Measurements from ENCODE around the gene ACTL7A.

Gene ACTL7A

DNA sequence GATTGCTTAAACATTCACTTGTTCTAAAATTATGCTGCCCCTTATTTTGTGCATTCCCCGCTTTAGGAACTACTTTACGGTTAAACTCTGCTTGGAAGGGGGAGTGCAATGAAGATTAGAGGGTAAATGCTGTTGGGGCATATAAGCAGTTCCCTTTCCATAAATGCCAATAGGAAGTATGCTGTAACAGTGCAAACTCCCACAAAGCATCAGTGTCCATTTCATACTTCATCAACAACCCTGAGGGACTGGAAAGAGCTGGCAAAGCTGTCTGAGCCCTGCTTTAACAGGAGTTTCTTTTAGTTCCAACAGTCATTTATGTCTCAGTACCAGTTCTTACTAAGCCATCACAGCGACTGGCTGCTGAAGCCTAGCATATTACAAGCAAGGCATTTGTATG is 1.8 kb downstream of the ACTL7A start:
- no peaks in the 10 kb centered on the region for H3K27me3 ChIP-seq (ENCODE audit: insufficient read depth, poor library complexity, severe bottlenecking)

GRCh38 chr9:108864446-108864845 is 2.4 kb downstream of the ACTL7A start:
- Histone ChIP-seq H3K27ac (ENCODE audit: poor library complexity, severe bottlenecking) (no peak overlapping the region), H3K9me3 (ENCODE audit: severe bottlenecking) (no peaks in the 10 kb centered on the region), H3K4me3 (ENCODE audit: severe bottlenecking) (no peak overlapping the region), H3K4me1 (ENCODE audit: insufficient read depth, poor library complexity, severe bottlenecking) (peaks cover 27% of the 10 kb centered on the region), H3K27me3 (ENCODE audit: insufficient read depth, poor library complexity, severe bottlenecking) (no peaks in the 10 kb centered on the region), H3K36me3 (ENCODE audit: low read depth) (peaks cover 17% of the 10 kb centered on the region)
- DNase-seq (ENCODE audit: low spot score) (no peak), ATAC-seq (ENCODE audit: low read depth) (no peak)
- TF ChIP-seq, protein P1, sequence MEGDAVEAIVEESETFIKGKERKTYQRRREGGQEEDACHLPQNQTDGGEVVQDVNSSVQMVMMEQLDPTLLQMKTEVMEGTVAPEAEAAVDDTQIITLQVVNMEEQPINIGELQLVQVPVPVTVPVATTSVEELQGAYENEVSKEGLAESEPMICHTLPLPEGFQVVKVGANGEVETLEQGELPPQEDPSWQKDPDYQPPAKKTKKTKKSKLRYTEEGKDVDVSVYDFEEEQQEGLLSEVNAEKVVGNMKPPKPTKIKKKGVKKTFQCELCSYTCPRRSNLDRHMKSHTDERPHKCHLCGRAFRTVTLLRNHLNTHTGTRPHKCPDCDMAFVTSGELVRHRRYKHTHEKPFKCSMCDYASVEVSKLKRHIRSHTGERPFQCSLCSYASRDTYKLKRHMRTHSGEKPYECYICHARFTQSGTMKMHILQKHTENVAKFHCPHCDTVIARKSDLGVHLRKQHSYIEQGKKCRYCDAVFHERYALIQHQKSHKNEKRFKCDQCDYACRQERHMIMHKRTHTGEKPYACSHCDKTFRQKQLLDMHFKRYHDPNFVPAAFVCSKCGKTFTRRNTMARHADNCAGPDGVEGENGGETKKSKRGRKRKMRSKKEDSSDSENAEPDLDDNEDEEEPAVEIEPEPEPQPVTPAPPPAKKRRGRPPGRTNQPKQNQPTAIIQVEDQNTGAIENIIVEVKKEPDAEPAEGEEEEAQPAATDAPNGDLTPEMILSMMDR (IDR thresholded peaks at IDR 0.05; ENCODE audit: poor library complexity, severe bottlenecking): no peak

More for the DNA sequence above, 1.8 kb downstream of the ACTL7A start:
- Histone ChIP-seq H3K4me1 (ENCODE audit: insufficient read depth, poor library complexity, severe bottlenecking) (peaks cover 26% of the 10 kb centered on the region), H3K36me3 (ENCODE audit: low read depth) (peaks cover 15% of the 10 kb centered on the region), H3K4me3 (ENCODE audit: severe bottlenecking) (no peak overlapping the region), H3K27ac (ENCODE audit: poor library complexity, severe bottlenecking) (no peak overlapping the region), H3K9me3 (ENCODE audit: severe bottlenecking) (no peaks in the 10 kb centered on the region)
- DNase-seq (ENCODE audit: low spot score): no peak
- no peak for ATAC-seq (ENCODE audit: low read depth)
- TF ChIP-seq, protein P1 (IDR thresholded peaks at IDR 0.05; ENCODE audit: poor library complexity, severe bottlenecking): no peak

DNA sequence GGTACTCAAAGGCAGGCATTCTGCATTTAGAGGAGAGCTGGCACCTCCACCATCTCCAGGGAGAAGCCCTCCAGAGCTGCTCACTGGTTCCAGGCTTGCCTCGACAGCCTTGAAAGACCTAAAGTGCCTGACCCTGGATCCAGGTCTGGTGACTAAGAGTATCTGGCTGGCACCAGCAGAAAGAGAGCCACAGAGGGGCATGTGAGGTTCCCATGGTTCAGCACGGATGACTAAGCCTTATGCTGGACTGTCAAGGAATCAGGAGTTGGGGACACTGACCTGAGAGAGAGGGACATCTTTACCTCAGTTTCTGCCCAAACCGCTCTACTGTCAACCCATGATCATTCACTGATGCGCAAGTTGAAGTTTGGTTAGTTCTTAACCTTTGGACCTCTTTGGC is 3.0 kb downstream of the ACTL7A start:
- Histone ChIP-seq H3K27ac (ENCODE audit: poor library complexity, severe bottlenecking) (no peak overlapping the region), H3K36me3 (ENCODE audit: low read depth) (peaks cover 18% of the 10 kb centered on the region), H3K9me3 (ENCODE audit: severe bottlenecking) (no peaks in the 10 kb centered on the region), H3K27me3 (ENCODE audit: insufficient read depth, poor library complexity, severe bottlenecking) (no peaks in the 10 kb centered on the region), H3K4me3 (ENCODE audit: severe bottlenecking) (no peak overlapping the region), H3K4me1 (ENCODE audit: insufficient read depth, poor library complexity, severe bottlenecking) (peaks cover 27% of the 10 kb centered on the region)
- TF ChIP-seq, protein P1 (IDR thresholded peaks at IDR 0.05; ENCODE audit: poor library complexity, severe bottlenecking): no peak
- ATAC-seq (ENCODE audit: low read depth) (no peak), DNase-seq (ENCODE audit: low spot score) (no peak)

DNA sequence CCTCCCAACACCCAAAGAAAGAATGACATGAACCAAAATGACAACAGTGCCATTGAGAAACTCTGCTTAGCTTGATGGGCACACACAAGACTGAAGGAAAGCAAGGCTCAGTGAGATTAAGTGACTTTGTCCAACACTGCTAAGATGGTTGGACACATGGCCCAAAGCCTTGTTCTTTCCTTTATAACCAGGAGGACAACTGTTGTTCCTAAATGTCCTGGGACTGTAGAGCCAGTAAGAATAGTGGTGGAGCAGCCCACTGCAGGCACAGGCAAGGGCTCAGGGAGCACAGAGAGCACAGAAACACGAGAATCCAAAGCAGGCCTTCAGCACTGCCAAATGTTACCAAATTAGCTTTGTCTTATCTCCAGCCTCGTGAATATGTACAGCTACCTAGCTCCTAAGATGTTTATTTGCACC is 3.9 kb downstream of the ACTL7A start:
- no peak overlapping the region for H3K27ac ChIP-seq (ENCODE audit: poor library complexity, severe bottlenecking)
- H3K9me3 ChIP-seq (ENCODE audit: severe bottlenecking): no peaks in the 10 kb centered on the region
- peaks cover 18% of the 10 kb centered on the region for H3K4me1 ChIP-seq (ENCODE audit: insufficient read depth, poor library complexity, severe bottlenecking)
- TF ChIP-seq, protein P1 (IDR thresholded peaks at IDR 0.05; ENCODE audit: poor library complexity, severe bottlenecking): no peak
- H3K27me3 ChIP-seq (ENCODE audit: insufficient read depth, poor library complexity, severe bottlenecking): no peaks in the 10 kb centered on the region
- DNase-seq (ENCODE audit: low spot score) (no peak), ATAC-seq (ENCODE audit: low read depth) (no peak)
- H3K36me3 ChIP-seq (ENCODE audit: low read depth): peaks cover 26% of the 10 kb centered on the region
- H3K4me3 ChIP-seq (ENCODE audit: severe bottlenecking): no peak overlapping the region

GRCh38 chr9:108867116-108867515 is 5.0 kb downstream of the ACTL7A start:
- TF ChIP-seq, protein P1 (IDR thresholded peaks at IDR 0.05; ENCODE audit: poor library complexity, severe bottlenecking): no peak
- ATAC-seq (ENCODE audit: low read depth) (no peak), DNase-seq (ENCODE audit: low spot score) (no peak)
- H3K27me3 ChIP-seq (ENCODE audit: insufficient read depth, poor library complexity, severe bottlenecking): no peaks in the 10 kb centered on the region
- H3K27ac ChIP-seq (ENCODE audit: poor library complexity, severe bottlenecking): no peak overlapping the region
- no peak overlapping the region for H3K4me3 ChIP-seq (ENCODE audit: severe bottlenecking)
- peaks cover 37% of the 10 kb centered on the region for H3K36me3 ChIP-seq (ENCODE audit: low read depth)
- peaks cover 18% of the 10 kb centered on the region for H3K4me1 ChIP-seq (ENCODE audit: insufficient read depth, poor library complexity, severe bottlenecking)
- H3K9me3 ChIP-seq (ENCODE audit: severe bottlenecking): peaks cover 4% of the 10 kb centered on the region
